SJCRH30 (cell line): ENCODE measurements around the gene TFF3. TPM values are rescaled to one million over a fixed set of nuclear protein-coding genes. Genes with fewer than 3 reads are reported as not detected.

ENCODE experiments used
- DNase-seq, 2 experiments: peaks; one replicate each; pipeline ENCODE4 v3.0.0-alpha.2; 2015 to 2020
- H3K27ac ChIP-seq: fragments of 250-450 bp; sonication (Bioruptor Pico); 2 replicates; pipeline ENCODE4 v1.5.1; 2020; ENCODE audit warnings: mild to moderate bottlenecking, moderate library complexity
- H3K27me3 ChIP-seq: fragments of 250-450 bp; sonication (Bioruptor Pico); 2 replicates; pipeline ENCODE4 v1.5.1; 2020; ENCODE audit warnings: mild to moderate bottlenecking, moderate library complexity
- H3K36me3 ChIP-seq: fragments of 250-450 bp; sonication (Bioruptor Pico); 2 replicates; pipeline ENCODE4 v1.5.1; 2020; ENCODE audit warnings: mild to moderate bottlenecking, moderate library complexity
- H3K4me1 ChIP-seq: fragments of 250-450 bp; sonication (Bioruptor Pico); 2 replicates; pipeline ENCODE4 v1.5.1; 2020; ENCODE audit warnings: mild to moderate bottlenecking, moderate library complexity
- H3K4me3 ChIP-seq: fragments of 250-450 bp; sonication (Bioruptor Pico); 2 replicates; pipeline ENCODE4 v1.5.1; 2020; ENCODE audit warnings: mild to moderate bottlenecking, moderate library complexity
- H3K9me3 ChIP-seq: fragments of 250-450 bp; sonication (Bioruptor Pico); replicated peaks from 2 replicates; pipeline ENCODE4 v1.5.1; 2020; ENCODE audit warnings: mild to moderate bottlenecking, moderate library complexity
- total RNA-seq: library from RNA; depleted of rRNA; stranded (reverse); fragments of >200 nt; shearing (Covaris generic); gene quantifications from 2 replicates; pipeline ENCODE4 v1.2.3, GENCODE V29; 2014

Gene TFF3
- total RNA-seq, 1 experiment from 2014 or later, result 48.5 TPM

- no peak overlapping the region for H3K4me3 ChIP-seq
- no peaks in the 10 kb centered on the region for H3K27me3 ChIP-seq
- H3K9me3 ChIP-seq, result no peaks in the 10 kb centered on the region
- DNase-seq, result no peak
- no peaks in the 10 kb centered on the region for H3K4me1 ChIP-seq
- H3K27ac ChIP-seq, result no peak overlapping the region
- no peaks in the 10 kb centered on the region for H3K36me3 ChIP-seq
Measured at GRCh38 chr21:42285569-42286245, 29.5 kb downstream of the TFF3 start.

- DNase-seq, result no peak
- Histone ChIP-seq H3K4me3 (no peak overlapping the region), H3K36me3 (no peaks in the 10 kb centered on the region), H3K9me3 (no peaks in the 10 kb centered on the region), H3K4me1 (no peaks in the 10 kb centered on the region), H3K27me3 (peaks cover 5% of the 10 kb centered on the region; the same call in 1 of the 2 replicates), H3K27ac (no peak overlapping the region)
Measured at GRCh38 chr21:42282715-42283114, 32.5 kb downstream of the TFF3 start.

DNA sequence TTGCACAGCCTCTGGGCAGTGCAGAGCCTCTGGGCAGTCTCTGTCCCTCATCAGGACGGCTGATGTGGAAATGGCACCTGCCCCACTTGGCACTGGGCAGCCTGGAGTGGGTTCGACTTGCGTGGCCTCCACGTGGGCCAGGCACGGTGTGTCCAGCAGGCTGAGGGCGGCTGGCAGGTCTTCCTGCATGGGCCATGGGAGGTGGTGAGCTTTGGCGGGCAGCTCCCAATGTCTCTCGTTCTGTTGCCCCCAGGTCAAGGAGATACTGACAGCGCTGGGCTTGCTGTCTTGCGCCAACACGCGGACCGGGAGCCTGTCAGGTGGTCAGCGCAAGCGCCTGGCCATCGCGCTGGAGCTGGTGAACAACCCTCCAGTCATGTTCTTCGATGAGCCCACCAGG, 33.2 kb downstream of the TFF3 start:
- H3K9me3 ChIP-seq, result no peaks in the 10 kb centered on the region
- no peaks in the 10 kb centered on the region for H3K4me1 ChIP-seq
- peaks cover 5% of the 10 kb centered on the region; the same call in 1 of the 2 replicates for H3K27me3 ChIP-seq
- H3K4me3 ChIP-seq, result no peak overlapping the region
- DNase-seq, result no peak
- H3K36me3 ChIP-seq, result no peaks in the 10 kb centered on the region
- H3K27ac ChIP-seq, result no peak overlapping the region

- H3K4me1 ChIP-seq, result no peaks in the 10 kb centered on the region
- DNase-seq, result no peak
- H3K27ac ChIP-seq, result no peak overlapping the region
- no peak overlapping the region for H3K4me3 ChIP-seq
- no peaks in the 10 kb centered on the region for H3K36me3 ChIP-seq
- H3K27me3 ChIP-seq, result peaks cover 5% of the 10 kb centered on the region; the same call in 1 of the 2 replicates
- no peaks in the 10 kb centered on the region for H3K9me3 ChIP-seq
Measured at GRCh38 chr21:42281181-42281680, 34.0 kb downstream of the TFF3 start.

DNA sequence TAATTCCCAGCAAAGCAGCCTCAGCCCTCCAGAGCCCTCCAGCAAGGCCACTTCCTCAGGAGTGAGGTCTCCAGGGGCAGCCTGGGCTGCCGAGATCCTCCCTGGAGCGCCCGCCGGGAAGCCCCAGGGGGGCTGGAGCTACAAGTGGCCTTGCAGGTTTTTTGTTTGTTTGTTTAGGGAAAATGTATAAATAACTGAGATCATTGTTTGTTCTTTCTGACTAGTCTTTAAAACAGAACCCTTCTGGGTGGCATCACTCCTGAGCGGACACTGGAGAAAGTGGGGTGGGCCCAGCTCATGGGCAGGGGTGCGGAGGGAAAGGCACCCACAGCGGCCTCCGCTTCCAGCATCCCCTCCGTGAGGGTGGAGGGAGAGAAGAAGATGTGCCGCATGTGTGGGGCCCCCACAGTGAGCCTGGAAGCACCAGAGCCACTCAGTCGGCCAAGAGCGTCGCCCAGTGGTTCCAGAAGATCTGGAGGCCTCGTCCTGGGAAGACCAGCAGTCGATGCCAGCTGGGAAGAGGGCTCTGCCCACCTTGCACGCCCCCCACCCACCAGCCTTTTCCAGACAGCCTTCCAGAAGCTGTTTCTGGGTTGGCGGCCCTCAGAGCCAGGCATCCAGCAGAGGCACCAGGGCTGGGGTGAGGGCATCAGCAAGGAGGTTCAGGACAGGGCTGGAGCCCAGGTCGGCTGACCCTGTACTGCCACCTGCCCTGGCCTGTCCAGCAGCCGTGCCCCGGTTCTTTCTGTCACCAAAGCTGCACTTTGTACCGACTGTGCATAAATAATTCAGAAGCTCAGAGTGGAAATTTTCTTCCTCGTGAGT, 34.6 kb downstream of the TFF3 start:
- Histone ChIP-seq H3K4me3 (no peak overlapping the region), H3K9me3 (no peaks in the 10 kb centered on the region), H3K4me1 (no peaks in the 10 kb centered on the region), H3K36me3 (no peaks in the 10 kb centered on the region), H3K27ac (no peak overlapping the region), H3K27me3 (peaks cover 5% of the 10 kb centered on the region; the same call in 1 of the 2 replicates)
- no peak for DNase-seq

DNA sequence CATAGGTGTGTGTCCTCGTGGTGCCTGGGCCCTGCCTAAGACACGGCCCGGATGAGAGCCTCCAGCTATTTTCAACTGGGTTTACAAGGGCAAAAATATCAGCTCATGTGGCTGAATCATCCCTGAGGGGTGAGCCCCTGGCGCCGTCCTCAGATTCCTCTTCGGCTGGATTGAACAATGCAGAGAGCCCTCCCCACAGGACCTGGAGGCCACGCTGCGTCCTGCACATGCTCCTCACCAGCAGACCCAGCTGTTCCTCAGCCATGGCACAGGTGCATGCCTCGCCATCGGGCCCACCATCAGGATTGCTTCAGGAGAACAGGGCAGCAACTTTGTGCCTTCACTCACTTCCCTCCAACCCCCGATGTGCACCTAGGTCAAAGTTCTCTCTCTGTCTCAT, 35.3 kb downstream of the TFF3 start:
- H3K4me1 ChIP-seq, result no peaks in the 10 kb centered on the region
- DNase-seq, result no peak
- H3K27ac ChIP-seq, result no peak overlapping the region
- H3K27me3 ChIP-seq, result peaks cover 5% of the 10 kb centered on the region; the same call in 1 of the 2 replicates
- no peak overlapping the region for H3K4me3 ChIP-seq
- H3K9me3 ChIP-seq, result no peaks in the 10 kb centered on the region
- no peaks in the 10 kb centered on the region for H3K36me3 ChIP-seq

DNA sequence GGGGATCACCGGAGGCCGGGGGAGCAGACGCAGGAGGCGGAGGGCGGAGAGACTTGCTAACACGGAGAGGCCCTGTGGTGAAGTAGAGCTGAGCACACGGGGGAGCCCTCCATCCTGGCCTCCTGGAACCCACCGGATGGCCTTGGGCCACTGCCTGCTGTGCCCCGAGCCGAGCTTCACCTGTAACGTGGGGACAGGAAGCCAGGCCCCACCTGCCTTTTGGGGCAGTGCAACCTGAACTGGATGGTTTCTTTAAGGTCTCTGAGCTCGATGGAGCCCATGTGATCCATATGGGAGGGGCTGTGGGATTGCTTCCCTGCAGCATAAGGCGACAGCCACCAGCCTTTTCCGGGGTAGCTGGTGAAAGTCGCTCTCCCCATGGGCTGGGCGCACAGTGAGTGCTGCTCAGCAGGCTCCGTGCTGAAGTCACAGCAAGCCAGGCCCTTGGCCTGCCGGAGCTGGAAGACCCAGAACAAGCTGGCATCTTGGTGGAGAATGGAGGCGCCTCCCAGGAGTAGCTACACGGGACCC, 35.8 kb downstream of the TFF3 start:
- no peaks in the 10 kb centered on the region for H3K4me1 ChIP-seq
- peaks cover 5% of the 10 kb centered on the region; the same call in 1 of the 2 replicates for H3K27me3 ChIP-seq
- no peaks in the 10 kb centered on the region for H3K9me3 ChIP-seq
- H3K27ac ChIP-seq, result no peak overlapping the region
- H3K4me3 ChIP-seq, result no peak overlapping the region
- no peaks in the 10 kb centered on the region for H3K36me3 ChIP-seq
- DNase-seq, result no peak

DNA sequence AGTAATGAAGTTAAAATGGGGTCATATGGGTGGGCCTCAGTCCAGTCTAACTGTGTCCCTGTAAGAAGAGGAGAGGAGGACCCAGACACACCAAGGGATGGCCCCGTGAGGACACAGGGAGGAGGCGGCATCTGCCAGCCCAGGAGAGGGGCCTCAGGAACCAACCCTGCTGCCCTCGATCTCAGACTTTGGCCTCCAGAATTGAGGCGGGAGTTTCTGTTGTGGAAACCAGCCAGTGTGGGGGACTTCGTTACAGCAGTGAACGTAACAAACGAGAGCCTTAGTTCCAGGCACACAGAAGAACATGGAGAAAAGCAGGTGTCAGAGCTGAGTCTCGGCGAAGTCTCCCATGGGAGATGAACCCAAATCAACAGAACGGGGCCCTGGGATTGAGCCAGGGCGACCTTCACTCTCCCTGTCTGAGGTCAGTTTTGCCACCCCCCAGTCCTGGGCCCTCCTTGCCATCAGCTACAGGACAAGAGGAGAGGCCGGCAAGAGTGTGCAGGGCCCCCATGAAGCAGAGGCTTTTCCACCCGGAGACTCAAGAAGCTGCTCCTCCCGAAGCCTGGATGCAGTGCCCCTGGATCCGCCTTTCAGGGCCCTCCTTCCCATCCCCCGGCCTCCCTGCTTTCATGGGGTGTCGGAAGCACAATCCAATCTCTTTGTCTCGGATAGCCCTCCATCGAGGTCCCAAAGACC, 36.6 kb downstream of the TFF3 start:
- Histone ChIP-seq H3K27ac (no peak overlapping the region), H3K4me1 (no peaks in the 10 kb centered on the region), H3K9me3 (no peaks in the 10 kb centered on the region)

GRCh38 chr21:42277593-42277992, 37.6 kb downstream of the TFF3 start:
- H3K36me3 ChIP-seq, result no peaks in the 10 kb centered on the region
- no peak overlapping the region for H3K4me3 ChIP-seq
- H3K27me3 ChIP-seq, result peaks cover 5% of the 10 kb centered on the region; the same call in 1 of the 2 replicates
- no peaks in the 10 kb centered on the region for H3K9me3 ChIP-seq
- H3K4me1 ChIP-seq, result no peaks in the 10 kb centered on the region
- no peak for DNase-seq
- no peak overlapping the region for H3K27ac ChIP-seq

More for the DNA sequence above, 36.6 kb downstream of the TFF3 start:
- DNase-seq, result no peak
- H3K27me3 ChIP-seq, result peaks cover 5% of the 10 kb centered on the region; the same call in 1 of the 2 replicates
- no peaks in the 10 kb centered on the region for H3K36me3 ChIP-seq
- H3K4me3 ChIP-seq, result no peak overlapping the region

DNA sequence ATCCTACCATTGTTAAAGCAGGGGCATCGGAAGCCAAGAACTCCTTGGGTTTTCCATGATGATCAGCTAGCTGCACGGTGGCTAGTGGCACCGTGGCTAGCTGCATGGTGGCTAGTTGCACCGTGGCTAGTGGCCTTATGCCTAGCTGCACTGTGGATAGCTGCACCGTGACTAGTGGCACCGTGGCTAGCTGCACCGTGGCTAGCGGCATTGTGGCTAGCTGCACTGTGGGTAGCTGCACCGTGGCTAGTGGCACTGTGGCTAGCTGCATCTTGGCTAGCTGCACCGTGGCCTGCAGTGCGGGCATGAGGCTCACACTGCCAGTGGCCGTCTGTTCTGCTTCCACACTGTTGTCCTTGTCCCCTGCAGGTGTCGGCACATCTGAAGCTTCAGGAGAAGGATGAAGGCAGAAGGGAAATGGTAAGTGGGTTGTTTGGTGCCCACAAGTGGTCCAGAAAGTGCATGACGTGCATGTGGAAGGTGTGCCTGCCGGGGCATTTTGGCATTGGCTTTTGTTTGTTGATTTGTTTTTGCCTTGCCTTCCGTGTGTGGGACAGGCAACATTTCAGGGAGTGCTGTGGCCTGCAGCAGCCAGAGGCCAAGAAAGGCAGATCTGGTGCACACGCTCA, 38.6 kb downstream of the TFF3 start:
- Histone ChIP-seq H3K4me1 (no peaks in the 10 kb centered on the region), H3K27me3 (peaks cover 5% of the 10 kb centered on the region; the same call in 1 of the 2 replicates), H3K9me3 (no peaks in the 10 kb centered on the region), H3K4me3 (no peak overlapping the region), H3K27ac (no peak overlapping the region), H3K36me3 (no peaks in the 10 kb centered on the region)
- DNase-seq, result no peak

DNA sequence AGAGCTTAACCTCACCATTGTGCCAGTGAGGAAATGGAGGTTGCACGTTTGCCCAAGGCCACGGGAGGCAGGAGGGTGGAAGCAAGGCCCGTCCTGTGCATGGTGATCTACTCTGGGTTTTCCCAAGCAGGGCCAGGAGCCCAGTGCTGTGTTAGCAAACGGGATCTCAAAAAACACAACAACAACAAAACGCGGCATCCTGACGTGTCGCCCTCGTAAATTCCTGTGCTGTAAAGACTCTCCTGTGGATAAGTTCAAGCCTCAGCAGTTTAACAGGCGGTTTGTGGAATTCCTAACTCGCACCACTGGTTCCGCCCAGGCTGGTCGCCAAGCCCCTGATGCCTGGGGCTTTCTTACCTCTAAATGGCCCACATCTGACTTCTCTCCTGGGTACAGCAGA, 39.1 kb downstream of the TFF3 start:
- Histone ChIP-seq H3K4me1 (no peaks in the 10 kb centered on the region), H3K9me3 (no peaks in the 10 kb centered on the region), H3K4me3 (no peak overlapping the region), H3K27ac (no peak overlapping the region), H3K36me3 (no peaks in the 10 kb centered on the region), H3K27me3 (peaks cover 5% of the 10 kb centered on the region; the same call in 1 of the 2 replicates)
- no peak for DNase-seq

- H3K36me3 ChIP-seq, result no peaks in the 10 kb centered on the region
- no peaks in the 10 kb centered on the region for H3K9me3 ChIP-seq
- no peaks in the 10 kb centered on the region for H3K4me1 ChIP-seq
- no peaks in the 10 kb centered on the region for H3K27me3 ChIP-seq
- H3K27ac ChIP-seq, result no peak overlapping the region
- DNase-seq, result no peak
- H3K4me3 ChIP-seq, result no peak overlapping the region
Measured at GRCh38 chr21:42272984-42273600, 42.1 kb downstream of the TFF3 start.

DNA sequence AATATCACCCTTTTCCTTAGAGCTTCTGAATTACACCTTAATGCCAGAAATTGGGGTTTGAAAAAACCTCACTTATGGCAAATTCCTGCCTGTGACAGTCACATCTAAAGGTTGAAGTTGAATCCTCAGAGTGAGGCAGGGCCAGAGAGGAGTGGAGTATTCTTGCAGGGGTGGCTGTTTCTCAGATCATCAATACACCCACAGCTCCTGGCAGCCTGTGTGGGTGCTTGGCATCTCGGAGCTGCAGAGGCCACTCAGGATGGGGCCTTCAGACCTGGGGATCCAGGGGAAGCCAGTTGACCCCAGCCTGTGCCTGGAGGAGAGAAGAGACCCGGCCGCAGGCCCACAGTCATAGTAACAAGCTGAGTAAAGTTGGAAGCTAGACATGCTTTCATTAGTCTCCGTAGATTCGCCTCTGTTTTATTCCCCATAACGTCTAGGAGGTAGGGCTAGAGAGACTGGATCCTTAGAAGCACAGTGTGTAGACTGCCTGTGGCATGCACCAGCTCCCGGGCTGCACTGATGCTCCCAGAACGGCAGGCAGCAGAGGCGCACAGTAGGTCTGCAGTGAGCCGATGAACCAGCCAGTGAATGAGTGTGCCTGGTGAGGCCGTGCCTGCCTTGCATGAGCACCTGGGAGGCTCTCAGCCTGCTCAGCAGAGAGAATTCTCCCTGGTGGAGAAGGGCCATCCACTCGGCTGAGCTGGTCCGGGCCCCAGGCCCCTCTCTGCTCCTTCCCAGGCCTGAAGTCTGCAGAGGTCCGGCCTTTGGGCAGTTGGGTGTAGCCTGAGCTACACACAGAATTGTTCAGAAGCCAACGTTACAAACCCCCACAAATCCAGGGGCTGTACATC, 42.9 kb downstream of the TFF3 start:
- Histone ChIP-seq H3K27me3 (no peaks in the 10 kb centered on the region), H3K4me3 (no peak overlapping the region), H3K9me3 (no peaks in the 10 kb centered on the region), H3K4me1 (no peaks in the 10 kb centered on the region), H3K36me3 (no peaks in the 10 kb centered on the region), H3K27ac (no peak overlapping the region)
- no peak for DNase-seq
